Small intestine (tissue), 7 donors: ENCODE measurements around the gene CDCA7L. TPM values are rescaled to one million over a fixed set of nuclear protein-coding genes. Genes with fewer than 3 reads are reported as not detected.
"Not testable (repeated sequence)": the region's sequence is repeated elsewhere in the genome, so short reads cannot be mapped to it uniquely, and the experiment has no call there.

Experiments used
- DNase-seq, 2 donors: peaks; one replicate each; pipeline versions ENCODE4 v3.0.0 to v3.0.0-alpha.2; 2013
- FAIRE-seq: peaks from 2 replicates; lab custom pipeline; 2012; peaks lifted over from hg19 to GRCh38; lab: Jason Lieb, UNC
- H3K27ac ChIP-seq, 3 donors: one replicate each; pipeline ENCODE4 v1.5.1; 2013; ENCODE audit warnings: low read length in 2 of 3, mild to moderate bottlenecking in 2 of 3, control low read depth in 1 of 3, inconsistent platforms in 1 of 3, low read depth in 1 of 3, moderate library complexity in 1 of 3
- H3K27me3 ChIP-seq, 3 donors: one replicate each; pipeline ENCODE4 v1.6.1; 2013; ENCODE audit warnings: low read length in 3 of 3, inconsistent platforms in 1 of 3; ENCODE audit not compliant: control insufficient read depth in 3 of 3, insufficient read depth in 3 of 3
- H3K36me3 ChIP-seq, 3 donors: one replicate each; pipeline ENCODE4 v1.6.1; 2013; ENCODE audit warnings: low read length in 3 of 3, inconsistent platforms in 1 of 3, low read depth in 1 of 3, mild to moderate bottlenecking in 1 of 3, moderate library complexity in 1 of 3; ENCODE audit not compliant: control insufficient read depth in 3 of 3, insufficient read depth in 2 of 3
- H3K4me1 ChIP-seq, 3 donors: one replicate each; pipeline ENCODE4 v1.6.1; 2013; ENCODE audit warnings: low read length in 2 of 3, inconsistent platforms in 1 of 3, low read depth in 1 of 3, mild to moderate bottlenecking in 1 of 3, moderate library complexity in 1 of 3; ENCODE audit not compliant: control insufficient read depth in 3 of 3, insufficient read depth in 2 of 3
- H3K4me3 ChIP-seq, 3 donors: one replicate each; pipeline ENCODE4 v1.5.1; 2013; ENCODE audit warnings: low read length in 3 of 3, control low read depth in 1 of 3, inconsistent platforms in 1 of 3, low read depth in 1 of 3, mild to moderate bottlenecking in 1 of 3, moderate library complexity in 1 of 3
- H3K9me3 ChIP-seq, 2 donors: one replicate each; pipeline ENCODE4 v1.6.1; 2013; ENCODE audit warnings: low read depth in 1 of 2, low read length in 1 of 2; ENCODE audit not compliant: control insufficient read depth in 2 of 2, insufficient read depth in 1 of 2
- WGBS, 3 donors: extraction: QIAGEN DNeasy Blood & Tissue Kit; methylation state at CpG; one replicate each; pipeline ENCODE4 v1.1.7; 2013; 5-methylcytosine and 5-hydroxymethylcytosine counted together
- polyA plus RNA-seq, 4 donors: library from polyadenylated mRNA; stranded (reverse) in 3 of 4; unstranded in 1 of 4; fragments of 200-250 nt in 3 of 4; fragments of 120-200 nt in 1 of 4; gene quantifications; one replicate each; pipeline versions ENCODE4 v1.2.1 to v1.2.3, GENCODE V29; 2013
- donor health status: healthy with polysubstance abuse.
- donor health status: control.
- donor health status: control.
- donor health status: Bipolar disorder and iron deficiency.
- donor health status: healthy.

Gene CDCA7L
- polyA plus RNA-seq, 4 donors: 2.7 to 20.6 (median 8.4) TPM

DNA sequence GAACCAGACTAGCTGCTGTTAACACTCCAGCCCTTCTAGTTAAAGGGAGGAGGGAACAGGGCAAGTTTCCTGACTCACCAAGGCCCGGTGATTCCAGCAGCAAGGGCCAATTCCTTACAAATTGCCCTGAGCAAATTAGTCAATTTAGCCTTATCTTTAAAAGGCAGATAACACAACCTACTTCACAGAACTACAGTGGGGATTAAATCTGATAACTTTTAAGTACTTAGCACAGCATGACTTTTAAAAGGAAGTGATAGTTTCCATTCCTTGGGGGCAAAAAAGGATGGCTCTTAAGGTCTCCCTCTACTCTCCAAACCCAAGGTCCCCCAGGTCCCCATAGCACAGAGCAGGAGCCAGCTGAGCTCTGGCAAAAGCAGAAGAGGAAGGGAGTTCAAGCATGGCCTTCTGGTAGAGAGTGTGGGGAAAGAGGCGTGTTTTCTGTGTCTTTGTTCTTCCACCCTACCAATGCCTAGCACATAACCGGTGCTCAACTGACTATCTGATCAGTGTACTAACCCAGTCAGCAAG, 4.0 kb downstream of the CDCA7L start:
- Histone ChIP-seq H3K36me3 (no peaks in the 10 kb centered on the region), H3K27me3 (peaks cover 0 to 3% (median 0%) of the 10 kb centered on the region in 3 donors), H3K27ac (no peak overlapping the region), H3K4me3 (no peak overlapping the region), H3K9me3 (peaks cover 0 to 2% of the 10 kb centered on the region in 2 donors), H3K4me1 (peaks cover 0 to 7% (median 5%) of the 10 kb centered on the region in 3 donors)
- no peak for FAIRE-seq
- peak; percentile 22 to 65 for DNase-seq
- 21 to 49% (median 35%) methylated on average over 3 of the region's 3 CpGs for WGBS, 3 donors

DNA sequence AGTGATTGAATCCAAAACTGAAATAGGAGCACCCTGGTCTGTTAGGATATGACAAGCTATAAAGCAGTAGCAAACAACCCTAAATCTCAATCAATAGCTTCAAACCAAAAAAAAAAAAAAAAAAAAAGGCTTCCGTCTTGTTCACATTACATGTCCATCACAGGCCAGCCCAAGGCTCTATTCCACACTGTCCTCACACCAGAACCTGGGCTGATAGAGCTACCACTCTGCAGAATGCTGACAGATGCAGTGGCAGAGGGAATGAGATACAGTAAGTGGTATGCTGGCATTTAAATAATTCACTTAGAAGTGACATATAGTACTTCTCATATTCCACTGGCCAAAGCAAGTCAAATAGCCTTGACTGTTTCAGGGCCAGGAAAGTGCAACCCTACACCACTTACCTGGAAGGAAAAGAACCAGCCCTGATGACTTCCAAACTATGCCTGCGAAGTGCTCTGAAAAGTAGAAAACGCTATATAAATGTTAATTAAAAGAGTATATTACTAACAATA, 5.8 kb downstream of the CDCA7L start:
- Histone ChIP-seq H3K27ac (no peak overlapping the region), H3K4me3 (no peak overlapping the region), H3K27me3 (no peaks in the 10 kb centered on the region), H3K9me3 (peaks cover 0 to 2% of the 10 kb centered on the region in 2 donors), H3K36me3 (no peaks in the 10 kb centered on the region), H3K4me1 (peaks cover 0 to 3% (median 0%) of the 10 kb centered on the region in 3 donors)
- FAIRE-seq (no peak), DNase-seq (no peak)
- 92 to 96% (median 92%) methylated on average over 2 to 3 of the region's 3 CpGs for WGBS, 3 donors

GRCh38 chr7:21939136-21939857, 6.4 kb downstream of the CDCA7L start:
- Histone ChIP-seq H3K4me1 (peaks cover 0 to 3% (median 0%) of the 10 kb centered on the region in 3 donors), H3K9me3 (peaks cover 0 to 2% of the 10 kb centered on the region in 2 donors), H3K27me3 (no peaks in the 10 kb centered on the region), H3K4me3 (no peak overlapping the region), H3K27ac (no peak overlapping the region), H3K36me3 (no peaks in the 10 kb centered on the region)
- DNase-seq: no peak
- 55 to 72% (median 62%) methylated on average over 4 of the region's 4 CpGs for WGBS, 3 donors
- no peak for FAIRE-seq

- whole genome bisulfite sequencing, 3 donors: 80 to 90% (median 81%) methylated on average over 2 of the region's 2 CpGs
- Histone ChIP-seq H3K4me1 (peaks cover 0 to 3% (median 0%) of the 10 kb centered on the region in 3 donors), H3K27ac (no peak overlapping the region), H3K9me3 (peaks cover 0 to 2% of the 10 kb centered on the region in 2 donors), H3K36me3 (no peaks in the 10 kb centered on the region), H3K27me3 (no peaks in the 10 kb centered on the region), H3K4me3 (no peak overlapping the region)
- FAIRE-seq (no peak), DNase-seq (no peak)
Measured at GRCh38 chr7:21938463-21938862, 7.2 kb downstream of the CDCA7L start.

- peaks cover 0 to 5% of the 10 kb centered on the region in 2 donors for H3K9me3 ChIP-seq
- no peaks in the 10 kb centered on the region for H3K36me3 ChIP-seq
- FAIRE-seq (peak; percentile 62), DNase-seq (no peak)
- no peaks in the 10 kb centered on the region for H3K27me3 ChIP-seq
- H3K4me3 ChIP-seq: no peak overlapping the region
- H3K27ac ChIP-seq: no peak overlapping the region
- H3K4me1 ChIP-seq: peaks cover 0 to 3% (median 0%) of the 10 kb centered on the region in 3 donors
Measured at GRCh38 chr7:21934808-21935207, 10.9 kb downstream of the CDCA7L start.

DNA sequence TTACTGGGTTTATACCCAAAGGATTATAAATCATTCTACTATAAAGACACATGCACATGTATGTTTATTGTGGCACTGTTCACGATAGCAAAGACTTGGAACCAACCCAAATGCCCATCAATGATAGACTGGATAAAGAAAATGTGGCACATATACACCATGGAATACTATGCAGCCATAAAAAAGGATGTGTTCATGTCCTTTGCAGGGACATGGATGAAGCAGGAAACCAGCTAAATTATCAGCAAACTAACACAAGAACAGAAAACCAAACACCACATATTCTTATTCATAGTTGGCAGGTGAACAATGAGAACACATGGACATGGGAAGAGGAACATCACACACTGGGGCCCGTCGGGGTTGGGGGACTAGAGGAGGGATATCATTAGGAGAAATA, 12.4 kb downstream of the CDCA7L start:
- not testable (repeated sequence) for H3K9me3 ChIP-seq, H3K4me1 ChIP-seq, FAIRE-seq, H3K4me3 ChIP-seq, H3K27me3 ChIP-seq, H3K36me3 ChIP-seq, H3K27ac ChIP-seq, DNase-seq
- WGBS, 3 donors: 83 to 88% (median 85%) methylated on average over 3 of the region's 3 CpGs

DNA sequence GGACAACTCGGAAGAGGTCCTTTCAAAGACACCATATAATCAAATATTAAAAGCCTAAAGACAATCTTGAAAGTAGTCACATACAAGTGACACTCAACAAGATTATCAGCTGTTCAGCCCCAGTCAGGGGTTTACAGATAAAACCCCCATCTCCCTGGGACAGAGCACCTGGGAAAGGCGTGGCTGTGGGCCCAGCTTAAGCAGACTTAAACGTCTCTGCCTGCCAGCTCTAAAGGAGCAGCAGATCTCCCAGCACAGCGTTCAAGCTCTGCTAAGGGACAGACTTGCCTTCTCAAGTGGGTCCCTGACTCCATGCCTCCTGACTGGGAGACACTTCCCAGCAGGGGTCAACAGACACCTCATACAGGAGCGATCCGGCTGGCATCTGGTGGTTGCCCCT, 18.0 kb downstream of the CDCA7L start:
- no peak for FAIRE-seq
- Histone ChIP-seq H3K4me1 (no peaks in the 10 kb centered on the region), H3K27me3 (no peaks in the 10 kb centered on the region), H3K27ac (no peak overlapping the region), H3K4me3 (no peak overlapping the region), H3K9me3 (peaks cover 0 to 8% of the 10 kb centered on the region in 2 donors), H3K36me3 (peaks cover 0 to 4% (median 0%) of the 10 kb centered on the region in 3 donors)
- no peak for DNase-seq
- 78 to 85% (median 85%) methylated on average over 6 of the region's 6 CpGs for WGBS, 3 donors

DNA sequence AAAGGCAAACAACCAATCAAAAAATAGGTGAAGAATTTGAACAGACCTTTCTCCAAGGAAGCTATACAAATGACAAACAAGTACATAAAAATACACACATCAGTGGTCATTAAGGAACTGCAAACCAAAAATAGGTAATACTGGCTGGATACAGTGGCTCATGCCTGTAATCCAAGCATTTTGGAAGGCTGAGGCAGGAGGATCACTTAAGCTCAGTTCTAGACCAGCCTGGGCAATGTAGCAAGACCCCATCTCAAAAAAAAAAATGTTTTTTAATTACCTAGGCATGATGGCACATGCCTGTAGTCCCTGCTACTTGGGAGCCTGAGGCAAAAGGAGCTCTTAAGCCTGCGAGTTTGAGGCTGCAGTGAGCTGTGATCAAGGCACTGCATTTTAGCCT, 19.3 kb downstream of the CDCA7L start:
- Histone ChIP-seq H3K9me3 (peaks cover 0 to 8% of the 10 kb centered on the region in 2 donors), H3K27me3 (no peaks in the 10 kb centered on the region), H3K4me1 (no peaks in the 10 kb centered on the region), H3K36me3 (peaks cover 0 to 4% (median 0%) of the 10 kb centered on the region in 3 donors), H3K4me3 (no peak overlapping the region), H3K27ac (no peak overlapping the region)
- DNase-seq: no peak
- WGBS, 3 donors: 81 to 95% (median 94%) methylated on average over 1 of the region's 1 CpG
- FAIRE-seq: no peak
